NB4 (cell line): ENCODE results near the gene SERINC2.

ENCODE experiments used
- DNase-seq: peaks from one replicate; pipeline ENCODE4 v3.0.0; 2010; ENCODE audit warnings: low read depth
- H3K4me3 ChIP-seq: one replicate; pipeline ENCODE4 v1.5.1; 2011; ENCODE audit warnings: mild to moderate bottlenecking, low read depth, low read length, moderate library complexity
- MAX ChIP-seq: IDR thresholded peaks from 2 replicates; pipeline ENCODE4 v1.6.1; 2011; ENCODE audit warnings: low read depth, low read length
- MYC ChIP-seq: IDR thresholded peaks from 2 replicates; pipeline ENCODE4 v1.6.1; 2011; ENCODE audit warnings: low read depth, low read length
- POLR2A ChIP-seq: IDR thresholded peaks from 2 replicates; pipeline ENCODE4 v1.6.1; 2011; ENCODE audit warnings: mild to moderate bottlenecking; ENCODE audit not compliant: insufficient read length; ENCODE audit errors: extremely low read depth
- TF ChIP-seq, protein P1 (sequence below): IDR thresholded peaks from one replicate; pipeline ENCODE4 v1.5.1; 2012; ENCODE audit warnings: low read depth, low read length

The SERINC2 gene

GRCh38 chr1:31420716-31421115 lies 7.7 kb downstream of the SERINC2 start:
- H3K4me3 ChIP-seq: no peak overlapping the region
- TF ChIP-seq POLR2A (no peak), MAX (no peak), MYC (no peak)
- TF ChIP-seq, protein P1, sequence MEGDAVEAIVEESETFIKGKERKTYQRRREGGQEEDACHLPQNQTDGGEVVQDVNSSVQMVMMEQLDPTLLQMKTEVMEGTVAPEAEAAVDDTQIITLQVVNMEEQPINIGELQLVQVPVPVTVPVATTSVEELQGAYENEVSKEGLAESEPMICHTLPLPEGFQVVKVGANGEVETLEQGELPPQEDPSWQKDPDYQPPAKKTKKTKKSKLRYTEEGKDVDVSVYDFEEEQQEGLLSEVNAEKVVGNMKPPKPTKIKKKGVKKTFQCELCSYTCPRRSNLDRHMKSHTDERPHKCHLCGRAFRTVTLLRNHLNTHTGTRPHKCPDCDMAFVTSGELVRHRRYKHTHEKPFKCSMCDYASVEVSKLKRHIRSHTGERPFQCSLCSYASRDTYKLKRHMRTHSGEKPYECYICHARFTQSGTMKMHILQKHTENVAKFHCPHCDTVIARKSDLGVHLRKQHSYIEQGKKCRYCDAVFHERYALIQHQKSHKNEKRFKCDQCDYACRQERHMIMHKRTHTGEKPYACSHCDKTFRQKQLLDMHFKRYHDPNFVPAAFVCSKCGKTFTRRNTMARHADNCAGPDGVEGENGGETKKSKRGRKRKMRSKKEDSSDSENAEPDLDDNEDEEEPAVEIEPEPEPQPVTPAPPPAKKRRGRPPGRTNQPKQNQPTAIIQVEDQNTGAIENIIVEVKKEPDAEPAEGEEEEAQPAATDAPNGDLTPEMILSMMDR: no peak
- no peak for DNase-seq

DNA sequence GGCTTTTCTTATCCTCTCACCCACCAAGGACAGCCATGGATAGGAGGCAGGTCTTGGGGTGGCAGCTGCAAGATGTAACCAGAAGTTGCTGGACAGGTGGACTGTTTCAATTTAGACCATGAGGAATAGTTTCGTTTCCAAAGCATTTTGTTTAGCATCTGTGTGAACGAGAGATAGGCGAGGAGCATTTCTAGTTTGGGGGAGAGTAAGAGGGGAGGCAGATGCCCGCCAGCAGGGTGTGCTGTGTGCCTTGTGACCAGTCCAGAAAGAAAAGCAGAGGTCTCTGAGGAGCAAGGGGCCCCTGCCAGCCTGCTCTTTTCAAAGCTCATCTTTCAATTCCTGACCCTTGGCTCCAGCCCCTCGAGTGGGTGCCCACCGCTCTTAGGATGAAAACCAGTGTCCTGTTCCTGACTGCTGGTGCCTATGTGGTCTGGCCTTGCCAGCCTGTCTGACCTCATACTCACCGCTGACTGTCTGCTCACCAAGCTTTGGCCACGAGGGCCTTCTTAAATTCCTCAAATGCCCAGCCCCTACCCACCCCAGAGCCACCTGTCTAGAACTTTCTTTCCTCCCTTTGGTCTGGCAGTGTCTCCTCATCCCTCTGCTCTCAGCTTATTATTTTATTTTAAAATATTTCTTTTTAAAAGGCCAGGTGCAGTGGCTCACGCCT lies 8.5 kb downstream of the SERINC2 start:
- DNase-seq: peak; percentile 67
- H3K4me3 ChIP-seq: no peak overlapping the region
- no peak for TF ChIP-seq POLR2A
- TF ChIP-seq, protein P1: peak; percentile 72
- no peak for TF ChIP-seq MAX
- peak; percentile 37; the same call in 1 of the 2 replicates for TF ChIP-seq MYC

GRCh38 chr1:31422505-31423319 lies 9.7 kb downstream of the SERINC2 start:
- H3K4me3 ChIP-seq: no peak overlapping the region
- DNase-seq: peak; percentile 83
- TF ChIP-seq MYC: peak; percentile 56; the same call in 1 of the 2 replicates
- TF ChIP-seq, protein P1: peak; percentile 91
- TF ChIP-seq MAX: peak; percentile 60
- TF ChIP-seq POLR2A: no peak

GRCh38 chr1:31423418-31423947 lies 10.5 kb downstream of the SERINC2 start:
- no peak for TF ChIP-seq MAX
- no peak for TF ChIP-seq MYC
- TF ChIP-seq POLR2A: no peak
- TF ChIP-seq, protein P1: no peak
- DNase-seq: peak; percentile 65
- H3K4me3 ChIP-seq: no peak overlapping the region

DNA sequence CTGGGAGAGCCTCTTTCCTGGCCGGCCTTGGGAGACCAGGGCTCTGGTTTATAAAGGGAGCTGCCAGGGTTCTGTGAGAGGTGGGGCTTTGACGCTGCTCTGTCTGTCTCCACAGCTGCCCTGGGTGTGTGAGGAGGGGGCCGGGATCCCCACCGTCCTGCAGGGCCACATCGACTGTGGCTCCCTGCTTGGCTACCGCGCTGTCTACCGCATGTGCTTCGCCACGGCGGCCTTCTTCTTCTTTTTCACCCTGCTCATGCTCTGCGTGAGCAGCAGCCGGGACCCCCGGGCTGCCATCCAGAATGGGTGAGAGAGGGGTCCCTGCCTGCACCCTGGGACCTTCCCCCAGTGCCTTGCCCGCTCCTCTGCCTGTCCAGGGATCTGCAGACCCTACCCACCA lies 11.6 kb downstream of the SERINC2 start:
- H3K4me3 ChIP-seq: no peak overlapping the region
- DNase-seq: no peak
- TF ChIP-seq MAX: no peak
- TF ChIP-seq, protein P1: no peak
- no peak for TF ChIP-seq MYC
- TF ChIP-seq POLR2A: no peak
